ENCODE measurements around the gene HTR2A.

The HTR2A gene

DNA sequence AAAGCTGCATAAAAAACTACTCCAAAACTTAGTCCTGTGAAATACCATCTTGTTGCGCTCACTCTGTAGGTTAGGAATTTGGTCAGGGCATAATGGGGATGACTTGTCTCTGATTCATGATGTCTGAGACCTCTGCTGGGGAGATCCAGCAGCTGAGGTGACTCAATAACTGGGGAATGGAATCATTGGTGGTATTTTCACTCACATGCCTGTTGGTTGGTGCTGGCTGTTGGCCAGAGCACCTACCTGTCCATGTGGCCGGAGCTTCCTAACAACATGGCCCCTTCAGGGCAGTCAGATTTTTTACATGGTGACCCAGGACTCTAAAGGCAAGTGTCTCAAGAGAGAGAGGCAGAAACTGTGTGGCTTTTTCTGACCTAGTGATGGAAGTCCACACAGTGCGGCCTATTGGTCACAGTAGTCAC is 92.5 kb downstream of the HTR2A start:
- DNase-seq = no peak

- no peak for DNase-seq
These were observed 93.3 kb downstream of the HTR2A start for GRCh38 chr13:46803586-46803985.

GRCh38 chr13:46801858-46802257 is 95.0 kb downstream of the HTR2A start:
- no peak for DNase-seq

DNA sequence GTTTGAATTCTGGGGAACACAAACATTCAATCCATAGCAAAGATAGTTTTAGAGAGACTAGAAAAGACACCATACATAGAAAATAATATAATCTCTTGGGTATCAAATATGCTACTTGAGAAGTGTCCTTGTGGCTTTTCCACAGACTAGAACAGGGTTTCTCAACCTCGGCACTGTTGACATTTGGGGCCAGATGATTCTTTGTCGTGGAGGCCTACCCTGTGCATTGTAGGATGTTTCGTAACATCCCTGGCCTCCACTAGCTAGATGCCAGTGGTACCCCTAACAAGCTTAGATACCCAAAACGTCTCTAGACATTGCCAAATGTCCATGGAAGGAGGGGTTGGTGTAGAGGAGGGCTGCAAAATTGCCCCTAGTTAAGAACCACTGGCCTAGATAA is 97.7 kb downstream of the HTR2A start:
- DNase-seq = no peak

DNA sequence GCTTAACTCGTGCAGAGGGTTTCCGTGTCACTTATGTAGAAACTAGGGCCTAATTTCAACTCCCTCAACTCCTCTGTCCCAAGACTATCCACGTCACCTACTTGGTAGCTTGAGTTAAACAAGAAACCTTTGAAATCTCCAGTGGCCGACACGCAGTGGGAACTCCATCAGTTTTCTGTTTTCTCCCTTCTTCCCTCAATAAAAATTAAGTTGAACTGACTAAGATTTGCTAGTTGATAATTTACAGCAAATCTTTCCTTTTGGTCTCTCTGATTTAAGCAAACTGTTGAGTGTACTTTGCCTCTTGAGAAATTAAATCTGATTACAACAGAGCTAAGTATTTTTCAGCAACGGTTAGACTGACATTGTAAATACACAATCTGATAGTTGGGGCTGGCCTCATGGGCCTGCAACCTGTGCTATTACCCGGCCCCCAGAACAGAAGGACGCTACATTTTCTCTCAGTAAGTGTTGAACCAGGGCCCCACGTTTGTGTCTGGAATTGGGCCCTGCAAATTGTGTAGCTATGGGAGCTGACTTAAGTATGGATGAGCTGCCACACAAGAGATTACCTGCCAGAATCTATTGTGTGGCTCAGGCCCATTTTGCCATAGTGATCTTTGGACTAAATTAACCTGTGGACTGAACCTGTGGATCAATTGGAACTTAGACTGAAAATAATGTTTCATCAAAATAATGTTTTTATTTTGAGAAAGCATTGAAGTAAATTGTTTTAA is 99.2 kb downstream of the HTR2A start:
- DNase-seq = no peak

DNA sequence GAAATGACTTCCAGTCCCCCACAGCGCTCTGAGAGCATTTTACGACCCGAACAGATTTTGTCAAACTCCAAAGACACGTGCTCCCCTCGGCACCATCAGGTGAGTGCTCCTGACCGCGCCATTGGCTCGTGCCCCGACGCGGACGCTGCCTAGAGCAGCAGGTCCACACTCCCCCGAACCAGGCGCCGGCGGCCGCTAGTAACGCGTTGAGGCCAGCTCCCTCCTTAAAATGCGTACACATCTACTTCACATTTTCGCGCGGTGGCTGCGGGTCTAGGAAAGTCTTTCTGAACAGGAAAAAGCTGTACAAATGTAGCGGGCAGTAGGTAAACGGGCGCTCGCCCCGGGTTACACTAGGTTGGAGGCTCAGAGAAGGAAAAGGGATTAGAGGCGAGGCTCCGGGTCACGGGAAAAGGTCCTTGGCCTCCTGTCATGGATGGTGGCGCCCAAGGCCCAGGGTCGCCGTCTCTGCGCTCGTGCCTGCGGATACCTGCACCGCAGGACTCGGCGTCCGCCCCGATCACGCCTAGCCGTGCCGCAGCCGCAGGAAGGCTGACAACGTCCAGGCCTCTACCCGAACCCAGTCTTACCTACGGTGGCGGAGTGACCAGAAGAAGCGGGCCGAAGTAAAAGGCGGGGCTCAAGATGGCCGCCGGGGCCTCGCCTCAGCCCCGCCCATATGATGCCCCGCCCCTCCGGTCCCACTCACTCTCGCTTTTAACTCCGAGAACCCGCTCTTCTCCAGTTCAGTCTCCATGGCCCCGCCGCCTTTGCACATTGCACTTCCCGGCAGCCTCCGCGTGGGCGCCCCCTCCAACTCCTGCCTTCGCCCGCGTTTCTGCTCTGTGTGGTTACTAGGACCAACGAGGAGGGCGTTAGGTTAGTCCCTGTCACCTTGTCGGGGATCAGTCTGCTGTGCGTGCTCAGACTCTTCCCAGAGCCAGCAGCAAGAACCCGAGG is 100.1 kb downstream of the HTR2A start, which contains the start of gene ESD:
Gene ESD, minus strand, starts transcription at position 647 of the 960 bp plus-strand sequence. CDS start 5,748 bp downstream, outside the sequence.
- peak; percentile 86 to 88 for DNase-seq

- DNase-seq = no peak
These were observed 100.7 kb downstream of the HTR2A start for GRCh38 chr13:46796129-46796514.

GRCh38 chr13:46795321-46795720 is 101.5 kb downstream of the HTR2A start:
- DNase-seq = no peak

DNA sequence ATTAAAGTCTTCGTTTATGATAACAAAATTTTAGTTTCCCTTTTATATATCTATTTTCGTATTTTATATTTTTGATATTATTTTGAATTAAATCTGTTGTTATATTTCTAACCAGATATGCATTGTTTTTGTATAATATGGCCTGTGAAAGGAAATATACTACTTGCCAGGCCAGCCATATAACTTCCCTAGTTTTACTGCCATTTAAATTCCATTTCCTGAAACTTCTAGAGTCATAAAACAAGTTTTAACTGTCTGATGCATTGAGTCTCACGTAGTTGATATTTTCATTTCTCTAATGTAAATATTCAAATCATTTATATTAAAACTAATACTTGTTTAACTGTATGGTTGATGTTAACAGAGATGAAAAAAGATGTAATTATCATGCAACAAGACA is 113.3 kb downstream of the HTR2A start:
- no peak for DNase-seq

- no peak for DNase-seq
These were observed 114.2 kb downstream of the HTR2A start for GRCh38 chr13:46782691-46783090.

DNA sequence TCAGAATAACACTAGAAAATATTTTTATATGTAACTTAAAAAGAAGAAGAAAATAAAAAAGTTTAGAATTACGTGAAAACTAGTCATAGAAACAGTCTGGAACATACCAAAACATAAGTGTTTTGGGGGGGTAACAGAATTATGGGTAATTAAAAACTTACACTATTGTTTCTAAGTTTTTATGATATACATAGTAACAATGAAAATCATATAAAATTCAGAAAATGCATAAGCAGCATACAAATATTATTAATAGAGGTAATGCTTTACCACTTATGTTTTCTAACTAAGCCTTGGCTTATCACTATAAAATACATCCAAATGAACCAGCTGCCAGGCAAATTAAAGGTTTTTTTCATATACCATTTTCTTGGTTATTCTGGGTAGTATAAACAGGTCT is 114.8 kb downstream of the HTR2A start:
- no peak for DNase-seq
